Fibroblast of gingiva (primary cell): ENCODE results near the gene GRIK4.

Experiments used
- DNase-seq: peaks from one replicate; pipeline ENCODE4 v3.0.0-alpha.2; 2011; ENCODE audit warnings: low read depth

The GRIK4 gene

GRCh38 chr11:120814531-120815318 is 303.2 kb downstream of the GRIK4 start:
- DNase-seq: no peak

GRCh38 chr11:120815319-120816100 is 304.0 kb downstream of the GRIK4 start:
- DNase-seq: no peak

DNA sequence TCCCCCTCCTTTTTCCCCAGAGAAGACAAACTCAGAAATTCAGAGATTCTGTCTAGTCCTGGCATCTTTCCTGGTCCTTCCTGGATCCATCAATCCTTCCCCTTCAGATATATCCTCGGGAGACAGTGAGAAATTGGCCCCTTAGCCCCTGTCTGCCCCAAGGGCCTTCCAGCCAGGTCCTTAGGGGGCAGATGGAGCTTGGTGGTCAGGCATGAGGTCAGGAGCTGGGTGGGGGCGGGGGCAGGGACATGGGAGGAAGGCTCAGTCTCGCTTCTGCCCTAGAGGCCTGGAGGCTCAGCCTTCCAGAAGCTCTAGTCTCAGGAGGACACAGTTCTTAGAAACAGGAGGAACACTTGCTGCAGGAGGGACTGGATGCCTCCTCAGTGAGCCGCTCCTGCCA is 304.6 kb downstream of the GRIK4 start:
- no peak for DNase-seq

- DNase-seq: no peak
Observed at GRCh38 chr11:120816711-120817110, 305.2 kb downstream of the GRIK4 start.

DNA sequence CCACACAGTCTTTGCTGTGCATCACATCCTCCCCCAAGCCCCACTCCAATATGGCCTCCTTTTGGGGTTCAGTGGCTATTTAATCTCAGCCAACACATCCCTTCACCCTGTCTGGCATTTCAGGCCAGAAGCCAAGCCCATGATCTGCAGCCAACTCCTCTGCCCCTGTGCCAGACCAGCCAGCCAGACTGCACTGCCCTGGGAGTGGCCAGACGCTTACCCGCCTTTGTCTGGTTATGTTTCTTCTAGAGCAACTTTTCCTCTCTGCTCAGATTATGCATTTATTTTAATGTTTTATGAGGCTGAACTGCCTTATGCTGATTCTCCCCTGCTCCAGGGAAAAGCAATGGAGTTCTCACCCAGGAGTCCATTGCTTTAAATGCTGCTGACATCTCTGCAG is 305.6 kb downstream of the GRIK4 start:
- no peak for DNase-seq

GRCh38 chr11:120818097-120818496 is 306.5 kb downstream of the GRIK4 start:
- DNase-seq: no peak

- no peak for DNase-seq
Observed at GRCh38 chr11:120819003-120819402, 307.5 kb downstream of the GRIK4 start.

DNA sequence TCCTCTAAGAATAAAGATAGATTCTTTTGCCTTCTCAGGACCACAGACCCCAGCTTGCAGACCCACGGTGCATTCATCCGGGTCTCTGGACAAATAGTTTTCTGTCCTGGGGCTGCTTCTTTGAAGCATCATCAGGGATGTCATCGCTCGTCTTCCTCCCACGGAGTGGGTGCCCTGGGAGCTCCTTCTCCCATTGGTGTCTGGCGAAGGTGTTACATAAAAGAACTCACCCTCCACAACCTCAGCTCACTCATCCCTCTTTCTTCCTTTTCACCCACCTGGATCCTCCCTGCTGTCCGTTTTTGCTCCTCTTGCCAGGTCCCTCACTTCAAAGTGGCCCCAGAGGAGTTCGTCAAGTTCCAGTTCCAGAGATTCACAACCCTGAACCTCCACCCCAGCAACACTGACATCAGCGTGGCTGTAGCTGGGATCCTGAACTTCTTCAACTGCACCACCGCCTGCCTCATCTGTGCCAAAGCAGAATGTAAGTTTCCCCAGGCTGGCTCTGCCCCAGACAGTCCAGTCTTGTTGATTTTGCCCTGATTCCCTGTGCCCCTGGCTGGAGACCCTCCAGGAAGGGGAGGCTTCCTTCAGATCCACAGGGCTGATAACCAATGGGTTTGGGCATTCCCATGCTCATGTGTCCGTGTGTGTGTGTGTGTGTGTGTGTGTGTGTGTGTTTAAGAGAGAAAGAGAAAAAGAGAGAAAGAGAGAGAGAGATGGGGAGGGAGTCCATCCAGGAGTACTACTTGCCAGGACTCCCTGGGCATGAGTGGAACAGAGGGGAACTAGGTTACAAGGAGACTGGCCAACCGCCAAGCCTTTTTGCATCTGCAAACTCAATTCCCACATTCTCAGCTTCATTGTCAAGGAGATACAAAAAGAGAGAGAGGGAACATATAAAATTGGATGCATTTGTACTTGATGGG is 308.2 kb downstream of the GRIK4 start:
- DNase-seq: no peak

DNA sequence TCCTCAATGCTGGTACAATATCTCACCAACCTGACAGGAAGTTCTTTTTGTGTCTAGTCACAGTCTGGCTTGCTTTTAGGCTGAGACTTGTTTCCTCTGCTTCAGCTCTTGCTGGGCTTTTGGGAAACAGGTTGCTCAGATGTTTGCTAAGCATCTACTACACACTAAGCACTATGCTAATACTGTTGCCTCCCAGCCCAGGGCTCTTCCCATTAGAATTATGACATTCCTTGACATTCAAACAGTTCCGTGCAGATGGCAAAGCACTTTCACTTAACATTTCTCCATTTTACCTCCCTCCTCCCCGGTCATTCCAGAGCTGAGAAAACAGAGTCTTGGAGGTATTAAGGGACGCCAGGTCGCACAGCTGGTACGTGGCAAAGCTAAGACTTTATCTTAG is 311.6 kb downstream of the GRIK4 start:
- DNase-seq: no peak

DNA sequence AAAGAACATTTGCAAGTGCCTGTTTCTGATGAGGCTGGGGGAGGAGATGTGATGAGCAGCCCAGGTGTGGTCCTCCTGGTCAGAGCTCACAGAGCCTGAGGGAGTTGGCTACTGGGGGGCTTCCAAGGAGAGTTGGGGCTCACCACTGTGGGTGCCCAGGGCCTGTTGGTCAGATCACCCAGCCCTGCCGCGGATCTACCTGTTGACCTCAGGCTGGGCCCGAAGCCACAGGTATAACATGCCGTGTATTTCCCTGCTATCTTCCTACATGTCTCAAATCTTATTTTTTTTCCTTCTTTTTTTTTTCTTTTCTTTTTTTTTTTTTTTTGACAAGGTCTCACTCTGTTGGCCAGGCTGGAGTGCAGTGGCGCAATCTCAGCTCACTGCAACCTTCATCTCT is 312.7 kb downstream of the GRIK4 start:
- DNase-seq: no peak

DNA sequence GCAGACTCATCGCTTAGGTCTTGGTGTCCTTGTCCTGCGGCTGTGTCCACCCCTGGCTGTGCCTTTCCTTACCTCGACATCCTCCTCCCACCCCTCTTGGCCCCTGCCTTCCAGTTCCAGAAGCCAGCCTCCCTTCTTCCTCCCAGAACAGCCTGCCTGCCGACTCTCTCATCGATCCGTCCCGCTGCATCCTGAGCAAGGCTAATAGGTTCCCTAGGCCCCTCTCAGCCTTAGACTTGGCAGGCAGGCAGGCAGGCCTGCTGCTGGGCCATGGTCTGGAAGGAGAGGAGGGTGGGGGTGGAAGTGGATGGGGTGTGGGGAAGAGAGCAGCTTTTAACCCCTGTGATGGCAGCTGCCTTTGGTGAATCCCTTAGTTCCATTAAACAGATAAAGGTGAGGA is 315.6 kb downstream of the GRIK4 start:
- no peak for DNase-seq

DNA sequence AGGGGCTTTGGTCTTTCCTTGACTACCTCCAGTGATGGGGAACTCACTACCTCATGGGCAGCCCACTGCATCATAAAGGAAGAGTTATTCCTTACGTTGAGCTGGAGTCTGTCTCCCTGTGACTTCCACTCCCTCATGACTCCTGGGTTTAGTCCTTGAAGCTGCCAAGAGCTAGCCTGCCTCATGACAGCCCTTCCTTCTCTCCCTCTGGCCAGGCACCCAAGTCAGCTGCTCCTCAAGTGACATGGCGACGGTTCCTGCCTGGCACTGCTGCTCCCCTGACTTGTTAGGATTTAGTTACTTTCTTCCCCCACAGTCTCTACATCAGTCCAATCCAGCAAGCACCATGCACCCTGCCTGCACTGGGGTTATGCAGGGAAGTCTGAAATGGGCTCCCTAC is 316.3 kb downstream of the GRIK4 start:
- no peak for DNase-seq

- no peak for DNase-seq
Observed at GRCh38 chr11:120828847-120829246, 317.3 kb downstream of the GRIK4 start.

GRCh38 chr11:120830085-120830620 is 318.6 kb downstream of the GRIK4 start:
- DNase-seq: no peak

- no peak for DNase-seq
Observed at GRCh38 chr11:120832481-120833238, 321.1 kb downstream of the GRIK4 start.

DNA sequence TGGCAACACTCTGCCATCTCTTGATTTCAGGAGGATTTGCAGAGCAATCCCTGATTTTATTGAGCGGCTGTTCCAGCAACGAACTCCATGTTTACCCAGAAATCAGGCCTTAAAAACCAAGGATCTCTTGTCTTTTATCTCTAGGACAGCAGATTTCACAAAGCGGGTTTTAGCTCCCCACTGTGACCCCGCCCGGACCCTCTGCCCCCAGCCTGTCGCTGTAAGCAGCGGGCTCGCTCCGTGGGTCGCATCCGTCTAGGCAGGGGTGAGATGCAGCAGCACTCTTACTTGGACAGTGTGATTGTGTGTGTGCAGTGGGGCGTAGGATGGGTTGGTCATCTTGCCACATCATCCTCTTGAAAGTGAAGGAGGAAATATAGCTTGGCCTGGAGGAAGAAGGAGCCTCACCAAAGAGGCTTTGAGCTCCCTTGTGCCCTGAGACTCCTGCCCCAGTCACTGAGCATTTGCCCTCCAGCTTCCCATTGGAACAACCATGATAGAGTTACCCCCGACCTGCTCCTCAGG is 323.2 kb downstream of the GRIK4 start:
- no peak for DNase-seq

DNA sequence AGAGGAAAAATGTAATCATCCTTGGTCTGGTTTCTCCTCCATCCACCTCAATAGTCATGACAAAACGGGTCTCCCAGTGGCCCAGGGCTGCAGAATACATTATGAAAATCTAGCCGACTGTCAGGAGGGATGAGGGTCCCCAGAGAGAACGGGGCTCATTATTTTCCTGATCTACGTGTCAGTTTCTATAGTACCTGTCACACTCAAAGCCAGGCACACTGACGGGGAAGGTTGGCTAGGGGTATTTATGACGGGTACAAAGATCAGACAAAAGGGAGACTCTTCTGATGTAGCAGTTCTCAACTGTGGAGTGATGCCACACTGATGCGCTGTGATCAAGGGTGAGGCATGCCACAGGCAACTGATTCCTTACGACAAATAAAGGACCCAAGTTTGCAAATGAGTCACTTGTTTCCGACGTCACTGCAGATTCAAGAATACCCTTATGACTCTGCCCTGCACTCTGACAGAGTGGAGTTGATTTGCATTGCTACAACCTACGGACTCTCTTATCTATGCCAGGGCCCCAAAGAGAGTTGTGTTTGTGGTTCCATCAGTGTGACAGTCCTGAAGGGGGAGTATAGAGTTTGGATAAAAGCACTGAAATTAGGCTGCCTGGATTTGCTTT is 324.2 kb downstream of the GRIK4 start:
- no peak for DNase-seq

DNA sequence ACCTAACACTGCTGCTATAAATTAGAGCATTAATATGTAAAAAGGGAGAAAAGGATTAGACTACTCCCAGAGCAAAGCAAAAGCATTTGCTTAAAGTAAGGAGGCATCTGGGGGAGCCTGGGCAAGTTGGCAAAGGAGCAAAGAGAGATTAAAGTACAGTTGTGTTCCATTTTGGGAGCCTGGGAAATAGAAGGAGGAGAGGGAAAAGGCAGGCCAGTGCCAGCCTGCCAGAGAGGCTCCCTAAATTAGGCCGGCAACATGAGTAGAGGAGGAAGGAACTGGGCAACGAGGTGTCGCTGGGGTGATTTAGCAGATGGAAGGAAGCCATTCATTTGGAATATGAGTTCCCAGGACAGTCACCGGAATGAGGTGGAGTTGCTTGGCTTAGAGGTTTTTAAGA is 326.1 kb downstream of the GRIK4 start:
- DNase-seq: no peak

DNA sequence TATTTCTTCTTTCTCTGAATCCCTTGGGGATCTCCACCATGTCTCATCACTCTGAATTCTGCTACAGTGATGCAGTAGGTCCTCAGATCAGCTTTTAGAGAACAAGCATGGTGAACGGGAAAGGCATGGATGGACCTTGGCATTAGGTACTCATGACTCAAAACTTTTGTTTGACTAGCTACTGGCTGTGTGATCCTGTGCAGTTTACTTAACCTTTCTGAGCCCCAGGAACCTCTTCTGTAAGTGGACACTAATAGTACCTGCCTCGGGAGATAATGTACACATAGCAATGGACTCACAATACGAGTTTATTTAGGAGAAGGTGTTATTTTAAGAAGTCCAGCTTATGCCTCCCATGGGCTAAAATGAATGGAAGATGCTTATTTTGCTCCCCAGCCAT is 327.7 kb downstream of the GRIK4 start:
- DNase-seq: no peak

- DNase-seq: no peak
Observed at GRCh38 chr11:120839846-120840402, 328.4 kb downstream of the GRIK4 start.
